GM06990 (cell line): Measurements from ENCODE around the gene MSANTD1.

ENCODE experiments used
- DNase-seq: peaks from one replicate; pipeline ENCODE4 v3.0.0-alpha.2; 2011; ENCODE audit not compliant: insufficient read length; ENCODE audit errors: extremely low read depth
- H3K27me3 ChIP-seq: replicated peaks from 2 replicates; pipeline ENCODE4 v1.6.0; 2011; ENCODE audit warnings: low read length; ENCODE audit not compliant: control insufficient read depth, insufficient read depth
- H3K36me3 ChIP-seq: 2 replicates; pipeline ENCODE4 v1.5.1; 2011; ENCODE audit warnings: low read length; ENCODE audit not compliant: control insufficient read depth, insufficient read depth
- H3K4me3 ChIP-seq: replicated peaks from 2 replicates; pipeline ENCODE4 v1.5.1; 2011; ENCODE audit warnings: low read depth, mild to moderate bottlenecking, control low read depth, low read length
- TF ChIP-seq, protein P1 (sequence below): IDR thresholded peaks from 2 replicates; pipeline ENCODE4 v1.5.1; 2011; ENCODE audit warnings: low read length, control low read depth, mild to moderate bottlenecking, inconsistent platforms; ENCODE audit not compliant: insufficient read depth, poor library complexity, severe bottlenecking

The MSANTD1 gene

GRCh38 chr4:3247399-3248177 lies 1.4 kb upstream of the MSANTD1 start:
- TF ChIP-seq, protein P1, sequence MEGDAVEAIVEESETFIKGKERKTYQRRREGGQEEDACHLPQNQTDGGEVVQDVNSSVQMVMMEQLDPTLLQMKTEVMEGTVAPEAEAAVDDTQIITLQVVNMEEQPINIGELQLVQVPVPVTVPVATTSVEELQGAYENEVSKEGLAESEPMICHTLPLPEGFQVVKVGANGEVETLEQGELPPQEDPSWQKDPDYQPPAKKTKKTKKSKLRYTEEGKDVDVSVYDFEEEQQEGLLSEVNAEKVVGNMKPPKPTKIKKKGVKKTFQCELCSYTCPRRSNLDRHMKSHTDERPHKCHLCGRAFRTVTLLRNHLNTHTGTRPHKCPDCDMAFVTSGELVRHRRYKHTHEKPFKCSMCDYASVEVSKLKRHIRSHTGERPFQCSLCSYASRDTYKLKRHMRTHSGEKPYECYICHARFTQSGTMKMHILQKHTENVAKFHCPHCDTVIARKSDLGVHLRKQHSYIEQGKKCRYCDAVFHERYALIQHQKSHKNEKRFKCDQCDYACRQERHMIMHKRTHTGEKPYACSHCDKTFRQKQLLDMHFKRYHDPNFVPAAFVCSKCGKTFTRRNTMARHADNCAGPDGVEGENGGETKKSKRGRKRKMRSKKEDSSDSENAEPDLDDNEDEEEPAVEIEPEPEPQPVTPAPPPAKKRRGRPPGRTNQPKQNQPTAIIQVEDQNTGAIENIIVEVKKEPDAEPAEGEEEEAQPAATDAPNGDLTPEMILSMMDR: no peak

DNA sequence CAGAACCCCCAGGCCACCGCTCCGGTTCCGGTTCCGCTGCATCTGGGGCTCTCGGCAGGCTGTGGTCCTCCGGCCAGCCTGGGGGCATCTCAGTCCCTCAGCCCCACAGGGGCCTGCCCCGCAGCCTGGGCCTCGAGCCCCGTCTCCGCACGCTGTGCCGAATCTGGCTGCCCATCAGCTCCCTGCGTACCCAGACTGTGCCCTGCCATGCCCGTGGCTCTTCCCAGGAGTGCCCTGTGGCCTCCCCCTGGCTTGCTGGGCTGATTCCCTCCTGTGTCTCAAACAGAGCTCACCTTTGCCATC lies 830 bp upstream of the MSANTD1 start:
- DNase-seq: no peak
- Histone ChIP-seq H3K36me3 (peaks cover 5% of the 10 kb centered on the region), H3K27me3 (no peaks in the 10 kb centered on the region), H3K4me3 (no peak overlapping the region)
- TF ChIP-seq, protein P1: no peak

More at GRCh38 chr4:3247399-3248177, 1.4 kb upstream of the MSANTD1 start:
- peaks cover 5% of the 10 kb centered on the region for H3K36me3 ChIP-seq
- no peaks in the 10 kb centered on the region for H3K27me3 ChIP-seq
- no peak for DNase-seq
- H3K4me3 ChIP-seq: no peak overlapping the region

DNA sequence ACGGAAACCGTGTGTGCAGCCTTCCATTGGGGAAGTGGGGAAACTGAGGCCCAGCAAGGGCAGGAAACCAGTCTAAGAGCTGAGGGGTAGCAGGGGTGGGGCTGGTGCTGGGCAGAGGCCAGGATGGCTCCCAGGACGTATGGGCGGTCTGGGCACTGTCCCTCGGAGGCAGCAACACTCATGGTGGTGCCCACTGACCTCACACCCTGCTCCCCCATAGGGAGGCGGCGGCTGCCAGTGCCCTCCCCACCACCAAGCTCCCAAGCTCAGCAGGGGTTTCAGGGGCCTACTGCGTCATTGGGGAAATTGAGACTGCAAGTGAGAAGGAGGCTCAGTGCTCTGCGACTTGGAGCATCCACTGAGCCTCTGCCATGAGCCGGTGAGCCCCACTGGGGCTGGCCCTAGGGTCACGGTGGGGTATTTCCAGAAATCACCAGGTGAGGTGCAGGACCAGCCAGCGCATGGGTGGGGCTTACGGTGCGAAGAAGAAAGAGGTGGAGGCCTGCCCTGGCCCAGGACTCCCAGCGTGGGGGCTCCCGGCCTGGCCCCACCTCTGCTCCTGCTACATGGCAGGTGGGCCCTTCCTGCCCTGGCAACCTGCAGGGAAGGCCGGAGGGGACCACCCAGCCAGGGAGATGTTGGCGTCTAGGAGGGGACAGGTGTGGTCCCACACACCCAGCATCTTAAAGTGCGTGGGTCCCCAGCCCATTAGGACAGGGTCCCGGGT lies 915 bp downstream of the MSANTD1 start:
- DNase-seq: no peak
- no peaks in the 10 kb centered on the region for H3K27me3 ChIP-seq
- H3K4me3 ChIP-seq: no peak overlapping the region
- H3K36me3 ChIP-seq: peaks cover 2% of the 10 kb centered on the region
- TF ChIP-seq, protein P1: no peak

- no peak overlapping the region for H3K4me3 ChIP-seq
- TF ChIP-seq, protein P1: no peak
- no peaks in the 10 kb centered on the region for H3K27me3 ChIP-seq
- peaks cover 2% of the 10 kb centered on the region for H3K36me3 ChIP-seq
- no peak for DNase-seq
These were observed 1.5 kb downstream of the MSANTD1 start for GRCh38 chr4:3250438-3250955.

DNA sequence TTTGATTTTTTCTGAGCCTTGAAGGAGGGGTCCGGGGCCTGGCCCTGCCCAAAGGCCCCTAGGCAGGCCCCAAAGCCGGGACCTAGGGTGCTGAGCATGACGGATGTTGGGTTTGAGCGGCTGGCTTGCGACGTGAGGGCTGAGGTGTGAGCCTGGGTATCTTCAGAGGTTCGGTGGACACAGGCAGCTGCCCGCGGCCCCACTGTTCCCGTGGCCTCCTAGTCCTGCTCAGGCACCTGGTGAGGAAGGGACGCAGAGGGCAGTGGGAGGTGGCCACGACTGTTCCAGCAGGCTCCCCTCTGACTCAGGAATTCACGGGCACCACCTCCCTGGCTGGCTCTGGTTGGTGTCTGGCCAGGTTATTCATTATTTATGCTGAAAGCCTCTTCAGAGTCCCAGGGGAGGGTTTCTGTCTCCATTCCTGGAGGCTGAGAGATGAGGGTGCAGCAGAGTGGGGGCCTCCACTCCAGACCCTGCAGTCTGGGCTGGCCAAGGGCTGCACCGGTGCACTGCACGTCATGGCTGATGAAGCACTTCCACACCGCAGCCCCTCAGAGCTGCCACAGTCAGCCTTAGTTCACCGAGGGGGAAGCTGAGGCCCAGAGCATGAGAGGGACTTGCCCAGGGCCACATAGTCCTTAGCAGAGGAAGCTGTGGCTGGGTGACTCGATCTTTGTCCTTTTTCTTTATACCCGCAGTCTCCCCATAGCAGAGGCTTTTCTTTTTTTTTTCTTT lies 2.2 kb downstream of the MSANTD1 start:
- TF ChIP-seq, protein P1: no peak
- Histone ChIP-seq H3K4me3 (no peak overlapping the region), H3K36me3 (peaks cover 2% of the 10 kb centered on the region), H3K27me3 (no peaks in the 10 kb centered on the region)
- DNase-seq: no peak
